ENCODE data around the gene FKBP2. TPM values are rescaled to one million over a fixed set of nuclear protein-coding genes. Genes with fewer than 3 reads are reported as not detected.
A peak's percentile ranks its signal among the peaks of the same experiment; 100 is the strongest.

Gene FKBP2
- total RNA-seq, 4 donors from 2014 or later: 38.2 to 101 (median 57.8) TPM

DNA sequence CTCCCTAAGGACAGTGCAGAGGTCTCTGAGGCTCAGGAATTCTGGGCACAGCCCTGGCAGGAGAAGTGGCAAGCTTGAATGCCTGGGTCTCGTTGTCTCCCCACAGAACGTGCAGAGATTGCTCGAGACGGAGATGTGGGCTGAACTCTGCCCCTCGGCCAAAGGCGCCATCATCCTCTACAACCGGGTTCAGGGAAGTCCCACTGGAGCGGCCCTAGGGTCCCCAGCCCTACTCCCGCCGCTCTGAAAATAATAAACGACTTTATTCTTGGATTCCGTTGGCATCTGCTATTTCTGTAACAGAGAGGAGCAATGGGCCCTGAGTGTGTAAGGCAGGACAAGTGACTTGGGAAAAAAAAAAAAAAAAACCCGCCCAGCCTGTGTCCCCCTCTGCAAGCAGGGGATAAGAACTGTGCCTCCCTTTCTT, 11.1 kb upstream of the FKBP2 start:
- peak overlapping the region; percentile 50 to 79 (median 62) for H3K4me3 ChIP-seq
- TF ChIP-seq EP300 (IDR thresholded peaks at IDR 0.05) (no peak), CTCF (IDR thresholded peaks at IDR 0.05) (no peak), POLR2A (IDR thresholded peaks at IDR 0.05) (no peak)
- no peaks in the 10 kb centered on the region for H3K27me3 ChIP-seq
- H3K36me3 ChIP-seq: no peaks in the 10 kb centered on the region
- DNase-seq (ENCODE audit: low spot score in 2 of 2): no peak
- peaks cover 0 to 77% (median 38%) of the 10 kb centered on the region in 4 donors for H3K4me1 ChIP-seq
- peak overlapping the region; percentile 87 to 96 (median 94) for H3K27ac ChIP-seq
- no peaks in the 10 kb centered on the region for H3K9me3 ChIP-seq
- whole genome bisulfite sequencing, 2 donors: 27 to 30% methylated on average over 11 to 13 of the region's 13 CpGs

- Histone ChIP-seq H3K36me3 (no peaks in the 10 kb centered on the region), H3K4me3 (peak within 1 kb of the TSS; percentile 50 to 79 (median 62)), H3K4me1 (peaks cover 0 to 77% (median 42%) of the 10 kb centered on the region in 4 donors), H3K27ac (peak within 1 kb of the TSS; percentile 87 to 96 (median 94)), H3K9me3 (no peaks in the 10 kb centered on the region), H3K27me3 (no peaks in the 10 kb centered on the region)
- WGBS, 2 donors: 0 to 2% methylated on average over 46 to 57 of the region's 62 CpGs
- peak; percentile 90 to 94 for DNase-seq (ENCODE audit: low spot score in 2 of 2)
- TF ChIP-seq EP300 (IDR thresholded peaks at IDR 0.05): peak; percentile 72 to 85
- TF ChIP-seq CTCF (IDR thresholded peaks at IDR 0.05): no peak
- peak; percentile 37 to 59 for TF ChIP-seq POLR2A (IDR thresholded peaks at IDR 0.05)
Measured at GRCh38 chr11:64230171-64230984, 10.5 kb upstream of the FKBP2 start, which contains the start of gene DNAJC4. Gene DNAJC4, plus strand, starts transcription at chr11:64230548. Its CDS starts 307 bp downstream, at chr11:64230855.

DNA sequence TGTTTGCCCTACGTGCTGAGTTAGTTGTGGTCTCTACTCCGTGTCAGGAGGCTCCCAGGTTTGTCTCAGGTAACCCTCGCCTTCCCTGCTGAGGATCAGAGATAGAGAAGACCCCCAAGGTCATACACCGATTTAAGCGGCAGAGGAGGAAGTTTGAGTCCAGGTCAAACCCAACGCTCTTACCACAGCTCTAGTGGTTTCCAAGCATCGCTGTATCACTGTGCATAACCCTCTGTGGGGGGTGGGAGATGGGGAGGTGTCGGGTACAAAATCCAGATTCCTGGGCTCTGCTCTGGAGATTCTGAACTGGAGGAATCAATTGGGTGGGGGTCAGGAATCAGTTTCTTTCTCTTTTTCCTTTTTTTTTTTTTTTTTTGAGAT, 9.9 kb upstream of the FKBP2 start:
- H3K27ac ChIP-seq: peak overlapping the region; percentile 87 to 96 (median 94)
- WGBS, 2 donors: 11% methylated on average over 8 of the region's 8 CpGs
- no peaks in the 10 kb centered on the region for H3K27me3 ChIP-seq
- no peaks in the 10 kb centered on the region for H3K9me3 ChIP-seq
- H3K4me1 ChIP-seq: peaks cover 0 to 79% (median 46%) of the 10 kb centered on the region in 4 donors
- peaks cover 0 to under 1% (median 0%) of the 10 kb centered on the region in 3 donors for H3K36me3 ChIP-seq
- DNase-seq (ENCODE audit: low spot score in 2 of 2): no peak
- H3K4me3 ChIP-seq: peak overlapping the region; percentile 50 to 79 (median 62)
- TF ChIP-seq POLR2A (IDR thresholded peaks at IDR 0.05): no peak
- TF ChIP-seq CTCF (IDR thresholded peaks at IDR 0.05): no peak
- no peak for TF ChIP-seq EP300 (IDR thresholded peaks at IDR 0.05)

GRCh38 chr11:64231546-64231945, 9.3 kb upstream of the FKBP2 start:
- no peak for DNase-seq (ENCODE audit: low spot score in 2 of 2)
- 85 to 87% methylated on average over 7 of the region's 7 CpGs for WGBS, 2 donors
- no peak for TF ChIP-seq POLR2A (IDR thresholded peaks at IDR 0.05)
- TF ChIP-seq EP300 (IDR thresholded peaks at IDR 0.05): no peak
- no peak for TF ChIP-seq CTCF (IDR thresholded peaks at IDR 0.05)
- peak overlapping the region in 1 of 4 donors; percentile 96 for H3K27ac ChIP-seq
- H3K36me3 ChIP-seq: peaks cover 0 to 6% (median 0%) of the 10 kb centered on the region in 3 donors
- no peak overlapping the region for H3K4me3 ChIP-seq
- H3K9me3 ChIP-seq: no peaks in the 10 kb centered on the region
- H3K4me1 ChIP-seq: peaks cover 0 to 82% (median 45%) of the 10 kb centered on the region in 4 donors
- no peaks in the 10 kb centered on the region for H3K27me3 ChIP-seq
